ENCODE results near the gene MBD4.

Gene MBD4

GRCh38 chr3:129463094-129463493, 23.3 kb upstream of the MBD4 start:
- no peak for DNase-seq (ENCODE audit: low spot score)

GRCh38 chr3:129462361-129462968, 22.7 kb upstream of the MBD4 start:
- DNase-seq (ENCODE audit: low spot score): no peak

- DNase-seq (ENCODE audit: low spot score): peak; percentile 22
Measured at GRCh38 chr3:129461461-129462146, 21.9 kb upstream of the MBD4 start.

GRCh38 chr3:129461022-129461421, 21.3 kb upstream of the MBD4 start:
- peak; percentile 68 for DNase-seq (ENCODE audit: low spot score)

DNA sequence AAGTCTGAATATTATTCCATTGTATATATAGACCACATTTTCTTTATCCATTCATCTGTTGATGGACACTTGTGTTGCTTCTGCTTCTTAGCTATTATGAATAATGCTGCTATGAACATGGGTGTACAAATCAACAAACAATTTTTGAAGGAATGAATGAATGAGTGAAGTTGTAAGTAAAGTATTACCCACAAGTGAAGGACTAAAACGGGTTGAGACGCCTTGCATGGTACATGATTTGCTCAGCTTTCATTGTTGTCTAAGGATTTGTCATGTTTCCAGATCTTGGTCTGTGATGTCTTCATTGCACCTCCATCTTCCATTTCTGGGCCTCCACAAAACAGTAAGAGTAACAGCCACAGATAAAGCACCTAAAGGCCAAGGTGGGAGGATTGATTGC, 20.8 kb upstream of the MBD4 start:
- no peak for DNase-seq (ENCODE audit: low spot score)

GRCh38 chr3:129460155-129460554, 20.4 kb upstream of the MBD4 start:
- DNase-seq (ENCODE audit: low spot score): no peak

- DNase-seq (ENCODE audit: low spot score): no peak
Measured at GRCh38 chr3:129453732-129454131, 14.0 kb upstream of the MBD4 start.

- no peak for DNase-seq (ENCODE audit: low spot score)
Measured at GRCh38 chr3:129449279-129450115, 9.7 kb upstream of the MBD4 start.

DNA sequence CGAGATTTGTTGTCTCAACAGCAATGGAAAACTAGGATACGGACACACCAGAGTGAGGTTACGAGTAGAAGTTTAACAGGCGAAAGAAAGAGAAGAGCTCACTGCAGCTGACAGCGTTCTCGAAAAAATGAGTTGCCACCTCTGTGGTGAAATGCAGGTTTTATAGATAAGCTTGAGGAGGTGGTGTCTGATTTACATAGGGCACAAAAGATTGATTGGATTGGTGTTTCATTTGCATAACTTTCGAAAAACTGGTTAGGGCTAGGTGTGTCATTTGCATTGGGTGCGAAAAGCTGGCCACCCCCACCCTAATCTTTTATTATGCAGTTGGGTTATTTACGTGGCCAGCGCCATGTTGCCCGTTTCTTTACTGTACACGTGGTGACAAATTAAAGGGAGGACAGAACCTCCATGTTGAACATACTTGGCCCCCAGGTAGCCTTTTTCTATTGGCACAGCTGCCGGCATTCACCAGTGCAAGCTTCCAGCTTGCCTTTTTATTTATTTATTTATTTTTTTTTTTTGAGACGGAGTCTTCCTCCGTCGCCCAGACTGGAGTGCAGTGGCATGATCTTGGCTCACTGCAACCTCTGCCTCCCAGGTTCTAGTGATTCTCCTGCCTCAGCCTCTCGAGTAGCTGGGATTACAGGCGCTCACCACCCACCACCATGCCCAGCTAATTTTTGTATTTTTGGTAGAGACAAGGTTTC, 8.6 kb upstream of the MBD4 start:
- no peak for DNase-seq (ENCODE audit: low spot score)

DNA sequence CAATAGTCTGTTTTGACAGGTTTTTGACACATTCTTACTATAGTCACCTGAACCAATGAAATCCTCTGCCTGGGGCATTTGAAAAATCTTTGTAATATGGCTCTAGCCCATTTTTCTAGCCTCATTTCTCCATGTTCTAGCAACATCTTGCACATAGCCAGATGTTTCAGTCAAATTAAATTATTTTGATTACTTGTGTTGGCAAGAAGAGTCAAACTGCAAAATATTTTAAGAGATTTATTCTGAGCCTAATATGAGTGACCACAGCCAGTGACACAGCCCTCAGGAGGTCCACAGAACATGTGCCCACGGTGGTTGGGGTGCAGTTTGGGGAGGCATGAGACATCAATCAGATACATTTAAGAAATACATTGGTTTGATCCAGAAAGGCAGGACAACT, 7.2 kb upstream of the MBD4 start:
- DNase-seq (ENCODE audit: low spot score): no peak

- no peak for DNase-seq (ENCODE audit: low spot score)
Measured at GRCh38 chr3:129445471-129445870, 5.7 kb upstream of the MBD4 start.

DNA sequence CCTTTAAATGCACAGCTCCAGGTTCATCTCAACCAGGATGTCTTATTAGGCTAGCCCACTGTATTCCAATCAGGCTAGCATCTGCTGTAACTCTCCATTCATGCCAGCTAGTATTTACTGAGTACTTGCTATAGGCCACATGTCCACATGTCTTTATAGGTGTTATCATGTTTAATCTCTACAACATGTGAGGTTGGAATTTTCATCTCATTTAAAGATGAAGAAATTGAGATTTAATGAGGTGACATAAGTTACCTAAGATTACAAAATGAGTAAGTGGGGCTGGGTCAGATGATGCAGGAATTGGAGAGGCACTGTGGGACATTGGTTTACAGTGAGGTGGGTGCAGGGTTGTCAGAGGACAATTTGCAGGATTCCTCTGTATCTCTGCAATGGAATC, 3.2 kb upstream of the MBD4 start:
- DNase-seq (ENCODE audit: low spot score): no peak

DNA sequence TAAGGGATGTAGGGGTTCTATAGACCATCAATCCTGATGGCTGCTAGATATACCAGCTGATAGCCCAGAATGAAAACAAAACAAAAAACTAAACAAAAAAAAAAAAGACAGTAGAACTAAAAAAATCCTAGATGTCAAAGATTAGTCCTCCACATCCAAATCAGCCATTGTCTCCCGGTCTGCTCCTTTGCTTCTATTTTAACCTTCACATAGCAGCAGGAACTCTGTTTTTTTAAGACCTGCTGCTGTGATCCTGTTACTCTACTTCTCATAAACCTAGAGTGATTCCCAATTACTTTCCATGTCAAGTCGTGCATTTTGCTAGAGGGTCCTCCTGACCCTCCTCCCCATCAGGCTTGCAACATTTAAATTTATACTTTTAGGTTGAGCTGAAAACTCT, 2.7 kb upstream of the MBD4 start:
- DNase-seq (ENCODE audit: low spot score): no peak

DNA sequence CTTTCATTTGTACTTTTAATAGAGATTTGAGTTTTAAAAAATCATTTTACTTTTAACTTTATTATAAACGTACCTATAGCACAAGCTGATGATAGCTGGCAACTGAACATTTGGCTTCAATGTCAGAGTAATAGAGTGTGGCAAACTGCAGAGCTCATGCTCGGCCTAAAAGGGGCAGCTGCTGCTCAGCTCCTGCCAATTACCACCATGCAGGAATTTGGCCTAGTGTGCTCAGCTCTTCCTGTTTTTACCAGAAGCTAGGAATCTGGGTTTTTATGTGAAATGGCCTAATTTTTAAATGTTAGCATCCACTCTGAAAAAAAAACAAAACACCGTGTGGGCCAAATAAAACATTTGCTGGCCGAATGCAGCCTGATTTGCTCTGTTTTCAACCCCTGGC, 2.0 kb upstream of the MBD4 start:
- DNase-seq (ENCODE audit: low spot score): no peak

DNA sequence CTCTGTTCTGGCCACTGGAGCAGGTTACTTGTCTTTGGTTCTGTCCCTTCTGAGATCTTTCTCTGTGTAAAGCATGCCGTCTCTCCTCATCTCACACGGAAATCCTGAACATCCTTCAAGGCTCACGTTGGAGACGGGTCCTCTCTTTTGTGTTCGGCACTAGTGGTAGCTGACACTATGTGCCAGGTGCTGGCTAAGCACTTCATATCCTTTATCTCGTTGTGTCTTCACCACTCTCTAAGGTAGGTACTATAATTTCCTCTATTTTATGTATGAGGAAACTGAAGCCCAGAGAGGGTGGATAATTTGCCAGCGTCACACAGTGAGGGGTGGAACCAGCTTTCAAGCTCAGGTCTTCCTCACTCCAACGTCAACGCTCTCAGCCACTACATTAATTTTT, 1.5 kb upstream of the MBD4 start:
- DNase-seq (ENCODE audit: low spot score): no peak

DNA sequence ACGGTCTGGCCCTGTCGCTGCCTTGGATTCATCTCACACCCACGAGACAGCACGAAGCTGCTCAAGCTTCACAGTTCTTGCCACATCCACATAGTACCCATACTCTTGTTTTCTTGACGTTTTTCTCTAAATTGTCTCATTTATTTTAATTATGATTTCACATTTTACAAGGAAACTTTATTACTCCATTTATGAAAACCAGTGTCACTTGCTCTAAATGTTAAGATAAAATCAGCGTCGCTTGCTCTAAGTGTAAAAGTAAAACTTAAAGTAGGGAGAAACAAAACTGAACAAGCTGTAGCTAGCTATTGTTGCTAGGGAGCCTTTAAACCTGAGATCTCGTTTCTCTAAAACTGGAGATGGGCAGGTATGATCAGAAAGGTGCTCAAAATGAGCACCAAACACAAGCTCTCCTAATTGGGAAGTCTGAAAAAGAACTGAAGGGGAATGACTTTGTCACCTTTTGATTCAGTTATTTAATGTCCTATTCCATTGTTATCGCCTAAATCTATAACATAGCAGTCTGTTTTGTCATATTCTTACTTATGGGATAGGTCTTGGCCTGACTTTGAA, 956 bp upstream of the MBD4 start:
- no peak for DNase-seq (ENCODE audit: low spot score)

GRCh38 chr3:129439226-129439816, 427 bp downstream of the MBD4 start:
- DNase-seq (ENCODE audit: low spot score): peak; percentile 33

GRCh38 chr3:129435367-129435766, 4.4 kb downstream of the MBD4 start:
- no peak for DNase-seq (ENCODE audit: low spot score)

DNA sequence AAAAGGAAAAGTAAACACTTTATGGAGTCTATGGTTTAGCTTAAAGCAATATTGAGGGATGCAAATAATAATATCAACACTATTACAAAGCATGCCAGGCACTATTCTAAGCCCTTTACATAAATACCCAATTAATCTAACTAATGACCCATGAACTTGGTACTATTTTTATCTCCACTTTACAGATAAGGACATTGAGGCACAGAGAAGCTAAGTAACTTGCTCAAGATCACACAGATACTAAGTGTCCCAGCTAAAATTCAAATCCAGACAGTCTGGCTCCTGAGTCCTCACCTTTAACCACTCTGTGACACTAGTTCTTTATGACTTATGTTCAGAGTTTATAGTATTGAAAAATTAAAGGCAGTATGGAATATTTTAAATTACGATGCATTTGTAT, 5.6 kb downstream of the MBD4 start:
- DNase-seq (ENCODE audit: low spot score): no peak

GRCh38 chr3:129433565-129433964, 6.2 kb downstream of the MBD4 start:
- DNase-seq (ENCODE audit: low spot score): no peak

GRCh38 chr3:129432671-129433070, 7.1 kb downstream of the MBD4 start:
- no peak for DNase-seq (ENCODE audit: low spot score)

DNA sequence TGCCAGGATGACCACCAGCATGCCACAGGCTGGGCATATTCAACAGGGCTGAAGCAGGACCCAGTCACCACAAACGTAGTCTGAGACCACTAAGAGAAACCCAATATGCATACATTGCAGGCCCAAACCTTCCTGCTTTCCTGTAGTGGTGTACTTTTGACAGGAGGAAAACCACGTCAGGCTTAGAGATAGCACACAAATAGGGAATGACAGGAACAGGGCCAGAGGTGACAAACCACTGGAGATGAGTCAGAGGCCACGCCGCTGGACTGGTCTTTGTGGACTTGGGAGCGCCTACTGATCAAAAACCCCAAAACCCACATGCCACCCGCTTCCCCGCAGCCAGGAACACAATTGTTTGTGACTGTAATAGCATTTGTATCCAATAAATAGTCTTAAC, 7.7 kb downstream of the MBD4 start:
- DNase-seq (ENCODE audit: low spot score): peak; percentile 78

Data from SW480 (cell line).